GM19043 (cell line): ENCODE results near the gene NLRP4.
"Not testable (repeated sequence)": the region's sequence is repeated elsewhere in the genome, so short reads cannot be mapped to it uniquely, and the experiment has no call there.

Source experiments
- ATAC-seq: cut with Tn5 transposase; IDR thresholded peaks from one replicate; pipeline ENCODE4 v1.9.1; 2021; ENCODE audit warnings: low read depth; ENCODE audit not compliant: unreplicated experiment

NLRP4 gene

GRCh38 chr19:55870736-55871135 lies 34.4 kb downstream of the NLRP4 start:
- no peak for ATAC-seq

- no peak for ATAC-seq
These were observed 40.9 kb downstream of the NLRP4 start for GRCh38 chr19:55877211-55877610.

DNA sequence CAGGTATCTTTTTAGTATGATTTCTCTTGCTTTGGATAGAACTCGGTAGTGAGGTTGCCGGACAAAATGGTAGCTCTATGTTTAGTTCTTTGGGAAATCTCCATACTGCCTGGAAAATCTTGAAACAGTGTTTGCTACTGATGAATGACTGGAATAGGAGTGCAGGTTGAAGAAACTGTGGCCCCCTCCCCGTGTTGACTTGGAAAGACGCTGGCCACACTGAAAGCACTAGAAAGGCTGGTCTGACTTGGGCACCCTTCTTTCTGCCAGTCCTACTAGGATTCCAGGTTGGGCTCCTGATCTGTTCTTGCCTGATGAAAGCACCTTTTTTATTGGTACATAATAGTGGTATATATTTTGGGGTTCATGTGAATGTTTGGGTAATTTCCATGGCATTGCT lies 46.3 kb downstream of the NLRP4 start:
- ATAC-seq: no peak

GRCh38 chr19:55898911-55899310 lies 62.6 kb downstream of the NLRP4 start:
- no peak for ATAC-seq

GRCh38 chr19:55901369-55902079 lies 65.2 kb downstream of the NLRP4 start:
- ATAC-seq: no peak

GRCh38 chr19:55902080-55902751 lies 65.9 kb downstream of the NLRP4 start:
- no peak for ATAC-seq

DNA sequence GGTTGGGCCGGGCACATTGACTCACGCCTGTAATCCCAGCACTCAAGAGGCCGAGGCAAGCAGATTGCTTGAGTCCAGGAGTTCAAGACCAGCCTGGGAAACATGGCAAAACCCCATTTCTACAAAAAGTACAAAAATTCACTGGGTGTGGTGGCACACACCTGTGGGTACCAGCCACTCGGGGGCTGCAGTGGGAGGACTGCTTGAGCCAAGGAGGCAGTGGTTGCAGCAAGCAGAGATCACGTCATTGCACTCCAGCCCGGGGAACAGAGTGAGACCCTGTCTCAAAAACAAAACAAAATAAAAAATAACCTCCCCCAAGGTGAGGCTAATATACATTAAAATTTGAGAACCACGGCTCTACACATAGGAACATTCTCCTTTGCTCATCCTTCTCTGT lies 70.9 kb downstream of the NLRP4 start:
- ATAC-seq: no peak

- no peak for ATAC-seq
These were observed 71.4 kb downstream of the NLRP4 start for GRCh38 chr19:55907746-55908145.

DNA sequence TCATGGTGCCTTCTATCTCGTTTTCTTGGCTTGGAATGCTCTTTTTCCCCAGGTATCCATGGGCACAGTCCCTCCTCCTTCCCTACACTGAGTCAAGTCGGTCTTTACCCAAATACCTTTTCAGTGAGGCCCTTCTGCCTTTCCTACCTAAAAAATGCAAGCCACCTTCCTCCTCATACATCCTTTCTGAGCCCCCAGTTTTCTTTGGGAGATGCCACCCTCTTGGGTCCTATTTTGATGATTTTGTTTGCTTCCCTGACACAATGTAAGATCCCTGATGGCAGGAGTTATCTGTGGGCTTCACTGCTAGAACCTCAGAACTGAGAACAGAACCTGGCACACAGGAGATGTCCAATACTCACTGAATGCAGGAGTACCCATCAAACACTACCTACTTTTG lies 73.5 kb downstream of the NLRP4 start:
- no peak for ATAC-seq

GRCh38 chr19:55912916-55913315 lies 76.6 kb downstream of the NLRP4 start:
- ATAC-seq: no peak

DNA sequence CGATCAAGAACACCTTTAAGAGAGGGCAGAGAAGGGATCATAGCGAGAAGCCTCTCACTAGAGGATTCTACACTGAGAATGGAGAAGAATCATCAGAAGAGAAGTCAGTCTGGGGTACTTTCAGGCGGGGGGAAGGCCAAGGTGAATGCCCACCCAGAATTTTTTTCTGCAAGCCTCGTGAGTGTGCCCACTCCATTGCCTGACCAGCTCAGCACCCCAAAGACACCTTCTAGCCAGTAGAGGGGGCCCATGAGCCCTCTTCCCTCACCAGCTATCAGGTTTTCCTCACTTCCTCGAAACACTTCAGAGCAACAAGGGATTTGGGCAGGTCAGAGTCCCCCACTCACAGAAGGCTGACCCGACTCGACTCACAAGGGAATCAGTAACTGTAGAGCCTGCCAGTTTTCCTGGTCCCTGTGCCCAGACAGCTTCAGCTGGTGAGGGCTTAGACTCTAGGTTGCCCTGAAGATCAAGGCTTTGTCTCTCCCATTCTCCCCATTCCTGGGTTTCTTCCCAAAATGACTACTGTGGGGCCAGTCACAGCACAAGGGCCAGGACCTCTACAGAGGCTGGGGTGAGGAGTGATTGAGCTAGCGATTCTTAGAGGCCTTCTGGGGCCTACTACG lies 77.4 kb downstream of the NLRP4 start:
- no peak for ATAC-seq

DNA sequence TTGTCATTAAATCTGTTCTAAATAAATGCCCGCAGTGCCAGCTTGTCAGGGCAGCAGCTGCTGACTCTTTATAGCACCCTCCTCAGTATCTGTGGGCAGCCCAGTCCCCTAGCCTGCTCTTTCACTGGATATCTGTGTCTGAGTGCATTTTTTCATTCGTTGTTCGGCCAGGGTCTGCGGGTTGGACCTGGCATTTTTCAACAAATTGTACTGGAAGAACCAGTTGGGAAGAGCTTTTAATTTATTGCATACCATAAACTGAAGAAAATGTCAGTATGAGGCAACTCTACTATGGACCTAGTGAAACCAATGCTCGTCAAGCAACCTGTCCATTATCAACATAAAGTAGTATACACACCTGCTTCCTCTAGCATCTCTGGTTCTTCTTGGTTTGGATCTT lies 87.2 kb downstream of the NLRP4 start:
- ATAC-seq: no peak

DNA sequence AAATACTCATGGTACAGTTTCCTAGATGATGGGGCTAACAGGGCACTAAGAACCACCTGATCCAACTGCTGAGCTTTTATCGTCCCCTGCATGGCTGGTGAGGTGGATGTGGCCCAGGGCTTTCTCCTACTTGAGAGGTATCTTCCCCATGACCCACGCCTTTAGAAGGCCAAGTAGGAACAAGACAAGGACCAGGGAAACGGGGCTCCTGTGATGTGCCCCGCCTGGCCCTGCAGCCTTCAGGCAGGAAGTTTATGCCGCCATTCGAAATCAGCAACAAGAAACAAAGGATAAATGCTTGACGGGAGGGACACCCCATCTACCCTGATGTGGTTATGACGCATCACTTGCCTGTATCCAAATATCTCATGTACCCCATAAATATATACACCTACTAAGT lies 91.7 kb downstream of the NLRP4 start:
- ATAC-seq: no peak

GRCh38 chr19:55929258-55929657 lies 92.9 kb downstream of the NLRP4 start:
- ATAC-seq: not testable (repeated sequence)

DNA sequence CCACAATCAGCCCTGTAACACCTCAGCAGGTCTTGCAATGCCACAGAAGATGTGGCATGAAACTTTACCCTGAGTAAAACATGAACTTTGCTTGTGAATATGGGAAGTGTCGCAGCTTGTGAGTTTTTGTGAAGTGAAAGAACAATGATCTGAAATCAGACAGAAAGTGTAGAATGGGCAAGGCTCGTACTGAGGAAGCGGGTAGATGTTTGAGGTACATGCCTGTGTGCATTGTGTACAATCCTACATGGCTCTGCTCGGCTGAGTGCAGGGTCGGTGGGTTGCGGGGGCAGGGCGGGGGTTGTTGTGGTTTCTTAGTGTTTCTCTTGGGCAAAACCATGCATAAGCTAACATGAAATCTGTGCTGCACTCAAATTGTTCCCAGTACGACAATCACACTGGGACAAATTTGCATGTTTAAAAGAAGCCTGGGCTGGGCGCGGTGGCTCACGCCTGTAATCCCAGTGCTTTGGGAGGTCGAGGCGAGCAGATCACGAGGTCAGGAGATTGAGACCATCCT lies 94.7 kb downstream of the NLRP4 start:
- ATAC-seq: no peak
